Upper lobe of left lung (tissue), 4 donors: ENCODE results near the gene FBH1.

ENCODE experiments used
- CTCF ChIP-seq, 6 experiments: fragments of 450-650 bp in 4 of 6; fragments of 200-600 bp in 2 of 6; sonication (generic) in 2 of 6; IDR thresholded peaks; one replicate each; pipeline ENCODE4 v1.5.1; 2016 to 2019; ENCODE audit warnings: antibody characterized with exemption in 6 of 6
- EP300 ChIP-seq, 4 donors: sonication (generic); formaldehyde crosslinking; IDR thresholded peaks; one replicate each; pipeline ENCODE4 v1.5.1; 2017; ENCODE audit warnings: antibody characterized with exemption in 4 of 4, control low read depth in 2 of 4
- POLR2A ChIP-seq, 4 donors: fragments of 450-650 bp; IDR thresholded peaks; one replicate each; pipeline ENCODE4 v1.5.1; 2016 to 2017; ENCODE audit warnings: antibody characterized with exemption in 4 of 4, mild to moderate bottlenecking in 2 of 4

- TF ChIP-seq POLR2A (IDR thresholded peaks at IDR 0.05) (peak in 1 of 4 donors; percentile 47), EP300 (IDR thresholded peaks at IDR 0.05) (peak in 2 of 4 donors; percentile 66 to 69), CTCF (IDR thresholded peaks at IDR 0.05) (no peak)
Observed at GRCh38 chr10:5945561-5946418, 55.7 kb downstream of the FBH1 start.
